Measurements from ENCODE around the gene MYO18B. TPM values are rescaled to one million over a fixed set of nuclear protein-coding genes. Genes with fewer than 3 reads are reported as not detected.

Gene MYO18B
- polyA plus RNA-seq, 1 donor (not counting 4 experiments of a cell fraction or from before 2014, with no cell fraction given), result not detected

- H3K4me2 ChIP-seq (ENCODE audit: control insufficient read depth, extremely low read depth, insufficient read depth, low read depth, low read length), result no peak overlapping the region
Observed at GRCh38 chr22:25714739-25715138, 27.2 kb upstream of the MYO18B start.

DNA sequence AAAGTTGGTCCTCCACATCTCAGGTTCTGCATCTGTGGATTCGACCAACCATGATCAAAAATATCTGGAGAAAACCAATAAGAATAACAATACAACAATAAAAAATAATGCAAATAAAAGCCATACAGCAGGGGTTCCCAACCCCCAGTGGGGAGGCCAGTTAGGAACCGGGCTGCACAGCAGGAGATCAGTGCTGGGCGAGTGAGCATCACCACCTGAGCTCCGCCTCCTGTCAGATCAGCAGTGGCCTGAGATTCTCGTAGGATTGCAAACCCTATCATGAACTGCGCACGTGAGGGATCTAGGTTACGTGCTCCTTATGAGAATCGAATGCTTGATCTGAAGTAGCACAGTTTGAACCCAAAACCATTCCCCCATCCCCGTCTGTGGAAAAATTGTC lies 25.4 kb upstream of the MYO18B start:
- DNase-seq (ENCODE audit: low read depth, low spot score) (no peak), FAIRE-seq (no peak)
- Histone ChIP-seq H3K27ac (ENCODE audit: control insufficient read depth, insufficient read depth, low read length) (no peak overlapping the region), H3K4me3 (ENCODE audit: control insufficient read depth in 2 of 3, extremely low read depth in 1 of 3, insufficient read depth in 2 of 3, low read depth in 1 of 3, low read length in 3 of 3) (no peak overlapping the region), H3K36me3 (ENCODE audit: control insufficient read depth in 2 of 2, extremely low read depth in 1 of 2, insufficient read depth in 2 of 2, low read length in 2 of 2) (peaks cover 0 to 2% of the 10 kb centered on the region in 2 experiments), H2AFZ (ENCODE audit: control insufficient read depth, low read length) (no peak overlapping the region), H4K20me1 (ENCODE audit: control insufficient read depth, extremely low read depth, insufficient read depth, low read length) (no peaks in the 10 kb centered on the region), H3K9me1 (ENCODE audit: control insufficient read depth, extremely low read depth, insufficient read depth, low read length) (no peaks in the 10 kb centered on the region), H3K27me3 (ENCODE audit: control insufficient read depth, extremely low read depth, insufficient read depth, low read length) (no peaks in the 10 kb centered on the region), H3K9ac (ENCODE audit: control insufficient read depth, extremely low read depth, insufficient read depth, low read length) (no peak overlapping the region), H3K9me3 (ENCODE audit: control insufficient read depth, low read depth, low read length) (no peaks in the 10 kb centered on the region), H3K4me1 (ENCODE audit: control insufficient read depth, extremely low read depth, insufficient read depth, low read length) (no peaks in the 10 kb centered on the region), H3K4me2 (ENCODE audit: control insufficient read depth, extremely low read depth, insufficient read depth, low read depth, low read length) (no peak overlapping the region), H3K79me2 (ENCODE audit: control insufficient read depth, insufficient read depth, low read length) (no peaks in the 10 kb centered on the region)
- dilution Hi-C loops (cut with MboI; ENCODE audit: extremely low pct_ligation_motif_present, low sequenced_read_pairs), result no loop called here
- TF ChIP-seq CTCF (optimal IDR thresholded peaks at IDR 0.05 in 1 of 3, IDR thresholded peaks at IDR 0.05 in 1 of 3, conservative IDR thresholded peaks at IDR 0.05 in 1 of 3; ENCODE audit: extremely low read depth in 1 of 3, insufficient read depth in 2 of 3, low read length in 3 of 3) (no peak), EZH2 (IDR thresholded peaks at IDR 0.05; ENCODE audit: low read length) (no peak)

More at GRCh38 chr22:25714739-25715138, 27.2 kb upstream of the MYO18B start:
- Histone ChIP-seq H3K9me3 (ENCODE audit: control insufficient read depth, low read depth, low read length) (no peaks in the 10 kb centered on the region), H3K4me1 (ENCODE audit: control insufficient read depth, extremely low read depth, insufficient read depth, low read length) (no peaks in the 10 kb centered on the region), H2AFZ (ENCODE audit: control insufficient read depth, low read length) (no peak overlapping the region), H3K27me3 (ENCODE audit: control insufficient read depth, extremely low read depth, insufficient read depth, low read length) (no peaks in the 10 kb centered on the region), H4K20me1 (ENCODE audit: control insufficient read depth, extremely low read depth, insufficient read depth, low read length) (no peaks in the 10 kb centered on the region), H3K36me3 (ENCODE audit: control insufficient read depth in 2 of 2, extremely low read depth in 1 of 2, insufficient read depth in 2 of 2, low read length in 2 of 2) (peaks cover 0 to 2% of the 10 kb centered on the region in 2 experiments), H3K9me1 (ENCODE audit: control insufficient read depth, extremely low read depth, insufficient read depth, low read length) (no peaks in the 10 kb centered on the region), H3K9ac (ENCODE audit: control insufficient read depth, extremely low read depth, insufficient read depth, low read length) (no peak overlapping the region), H3K79me2 (ENCODE audit: control insufficient read depth, insufficient read depth, low read length) (no peaks in the 10 kb centered on the region), H3K4me3 (ENCODE audit: control insufficient read depth in 2 of 3, extremely low read depth in 1 of 3, insufficient read depth in 2 of 3, low read depth in 1 of 3, low read length in 3 of 3) (no peak overlapping the region), H3K27ac (ENCODE audit: control insufficient read depth, insufficient read depth, low read length) (no peak overlapping the region)
- TF ChIP-seq CTCF (optimal IDR thresholded peaks at IDR 0.05 in 1 of 3, IDR thresholded peaks at IDR 0.05 in 1 of 3, conservative IDR thresholded peaks at IDR 0.05 in 1 of 3; ENCODE audit: extremely low read depth in 1 of 3, insufficient read depth in 2 of 3, low read length in 3 of 3) (no peak), EZH2 (IDR thresholded peaks at IDR 0.05; ENCODE audit: low read length) (no peak)
- dilution Hi-C loops (cut with MboI; ENCODE audit: extremely low pct_ligation_motif_present, low sequenced_read_pairs), result no loop called here
- FAIRE-seq (no peak), DNase-seq (ENCODE audit: low read depth, low spot score) (no peak)

Data from keratinocyte (primary cell).